SU-DHL-6 (cell line): ENCODE data around the gene LIFR.

Experiments
- H2AFZ ChIP-seq: fragments of 200-600 bp; sonication (generic); 2 replicates; pipeline ENCODE4 v1.6.1; 2014; ENCODE audit warnings: low read depth, mild to moderate bottlenecking, moderate library complexity, mixed read lengths, antibody characterized with exemption, low read length; ENCODE audit not compliant: severe bottlenecking
- H3F3A ChIP-seq: fragments of 200-600 bp; shearing (Covaris generic); 2 replicates; pipeline ENCODE4 v1.6.0; 2016; ENCODE audit warnings: antibody characterized with exemption, mild to moderate bottlenecking; ENCODE audit not compliant: insufficient read depth
- H3K27ac ChIP-seq: fragments of 200-600 bp; sonication (generic); 2 replicates; pipeline ENCODE4 v1.5.1; 2016; ENCODE audit warnings: low read depth, mild to moderate bottlenecking, low read length, moderate library complexity, mixed read lengths
- H3K27me3 ChIP-seq: fragments of 200-600 bp; sonication (generic), shearing (Covaris generic); 2 replicates; pipeline ENCODE4 v1.6.0; 2014; ENCODE audit warnings: mild to moderate bottlenecking, low read length
- H3K36me3 ChIP-seq: fragments of 200-600 bp; sonication (generic); 2 replicates; pipeline ENCODE4 v1.6.1; 2014; ENCODE audit warnings: mild to moderate bottlenecking, low read length, mixed read lengths
- H3K4me2 ChIP-seq: fragments of 300-600, 200-600 bp; shearing (Covaris generic), sonication (generic); 2 replicates; pipeline ENCODE4 v1.6.0; 2014; ENCODE audit warnings: low read length, low read depth, mild to moderate bottlenecking; ENCODE audit not compliant: poor library complexity, severe bottlenecking
- H3K4me3 ChIP-seq: fragments of 200-600 bp; sonication (generic); 2 replicates; pipeline ENCODE4 v1.5.1; 2014; ENCODE audit warnings: antibody characterized with exemption, low read length, mild to moderate bottlenecking, mixed read lengths; ENCODE audit not compliant: insufficient read depth, poor library complexity, severe bottlenecking
- H3K79me2 ChIP-seq: fragments of 200-600 bp; sonication (generic); 2 replicates; pipeline ENCODE4 v1.6.1; 2014; ENCODE audit warnings: mild to moderate bottlenecking, low read length, moderate library complexity; ENCODE audit not compliant: insufficient read depth
- H3K9ac ChIP-seq: fragments of 200-600 bp; sonication (generic); 2 replicates; pipeline ENCODE4 v1.7.0; 2014; ENCODE audit warnings: mild to moderate bottlenecking, low read length
- H3K9me2 ChIP-seq: fragments of 200-600 bp; sonication (generic); replicated peaks from 2 replicates; pipeline ENCODE4 v1.6.1; 2014; ENCODE audit warnings: low read length; ENCODE audit not compliant: insufficient read depth
- H3K9me3 ChIP-seq: fragments of 200-600 bp; sonication (generic); 2 replicates; pipeline ENCODE4 v1.6.1; 2014; ENCODE audit warnings: low read length, mixed read lengths; ENCODE audit not compliant: insufficient read depth
- H4K20me1 ChIP-seq: fragments of 200-600 bp; sonication (generic); 2 replicates; pipeline ENCODE4 v1.6.1; 2014; ENCODE audit warnings: low read depth, mild to moderate bottlenecking, antibody characterized with exemption, low read length, moderate library complexity, mixed read lengths
- CTCF ChIP-seq: fragments of 200-600 bp; sonication (generic); IDR thresholded peaks from one replicate; pipeline ENCODE4 v1.5.1; 2017; ENCODE audit warnings: antibody characterized with exemption, mild to moderate bottlenecking, low read length, moderate library complexity; ENCODE audit not compliant: insufficient read depth, poor library complexity, severe bottlenecking
- EZH2phosphoT487 ChIP-seq: fragments of 200-600 bp; sonication (generic), shearing (Covaris generic); conservative IDR thresholded peaks from 2 replicates; pipeline ENCODE4 v1.6.1; 2018; ENCODE audit warnings: mild to moderate bottlenecking, antibody characterized with exemption, low read length, moderate library complexity, mixed read lengths

Gene LIFR

GRCh38 chr5:38528162-38528703 is 28.2 kb downstream of the LIFR start:
- Histone ChIP-seq H3F3A (no peaks in the 10 kb centered on the region), H3K9me2 (no peaks in the 10 kb centered on the region), H3K79me2 (no peaks in the 10 kb centered on the region), H2AFZ (no peak overlapping the region), H3K27ac (no peak overlapping the region), H4K20me1 (no peaks in the 10 kb centered on the region), H3K4me2 (no peak overlapping the region), H3K27me3 (no peaks in the 10 kb centered on the region), H3K4me3 (no peak overlapping the region), H3K9me3 (no peaks in the 10 kb centered on the region), H3K9ac (no peak overlapping the region), H3K36me3 (no peaks in the 10 kb centered on the region)
- TF ChIP-seq EZH2phosphoT487 (no peak), CTCF (no peak)

- no peaks in the 10 kb centered on the region for H3K27me3 ChIP-seq
- H3K9me3 ChIP-seq = no peaks in the 10 kb centered on the region
- no peaks in the 10 kb centered on the region for H3K36me3 ChIP-seq
- H4K20me1 ChIP-seq = no peaks in the 10 kb centered on the region
- TF ChIP-seq EZH2phosphoT487 = no peak
- no peak for TF ChIP-seq CTCF
- no peaks in the 10 kb centered on the region for H3K79me2 ChIP-seq
- H3F3A ChIP-seq = no peaks in the 10 kb centered on the region
- H2AFZ ChIP-seq = no peak overlapping the region
- H3K27ac ChIP-seq = no peak overlapping the region
- no peaks in the 10 kb centered on the region for H3K9me2 ChIP-seq
- H3K4me3 ChIP-seq = no peak overlapping the region
- H3K9ac ChIP-seq = no peak overlapping the region
- H3K4me2 ChIP-seq = no peak overlapping the region
These were observed 29.0 kb downstream of the LIFR start for GRCh38 chr5:38527475-38527874.

GRCh38 chr5:38524022-38524421 is 32.4 kb downstream of the LIFR start:
- Histone ChIP-seq H3K79me2 (no peaks in the 10 kb centered on the region), H3K27me3 (no peaks in the 10 kb centered on the region), H3K4me2 (no peak overlapping the region), H3K36me3 (no peaks in the 10 kb centered on the region), H3K27ac (no peak overlapping the region), H3K9ac (no peak overlapping the region), H3K9me3 (no peaks in the 10 kb centered on the region), H3K9me2 (no peaks in the 10 kb centered on the region), H2AFZ (no peak overlapping the region), H3K4me3 (no peak overlapping the region), H3F3A (no peaks in the 10 kb centered on the region), H4K20me1 (no peaks in the 10 kb centered on the region)
- TF ChIP-seq EZH2phosphoT487 (no peak), CTCF (no peak)
